T-helper 22 cell (primary cell): ENCODE data around the gene LAMP1.
"Not testable (repeated sequence)": the region's sequence is repeated elsewhere in the genome, so short reads cannot be mapped to it uniquely, and the experiment has no call there.

Experiments
- DNase-seq: peaks from one replicate; pipeline ENCODE4 v3.0.0-alpha.2; 2020; ENCODE audit warnings: low read depth

Gene LAMP1

GRCh38 chr13:113356596-113356995, 59.6 kb downstream of the LAMP1 start:
- DNase-seq: no peak

- DNase-seq: no peak
These were observed 60.5 kb downstream of the LAMP1 start for GRCh38 chr13:113357529-113357928.

DNA sequence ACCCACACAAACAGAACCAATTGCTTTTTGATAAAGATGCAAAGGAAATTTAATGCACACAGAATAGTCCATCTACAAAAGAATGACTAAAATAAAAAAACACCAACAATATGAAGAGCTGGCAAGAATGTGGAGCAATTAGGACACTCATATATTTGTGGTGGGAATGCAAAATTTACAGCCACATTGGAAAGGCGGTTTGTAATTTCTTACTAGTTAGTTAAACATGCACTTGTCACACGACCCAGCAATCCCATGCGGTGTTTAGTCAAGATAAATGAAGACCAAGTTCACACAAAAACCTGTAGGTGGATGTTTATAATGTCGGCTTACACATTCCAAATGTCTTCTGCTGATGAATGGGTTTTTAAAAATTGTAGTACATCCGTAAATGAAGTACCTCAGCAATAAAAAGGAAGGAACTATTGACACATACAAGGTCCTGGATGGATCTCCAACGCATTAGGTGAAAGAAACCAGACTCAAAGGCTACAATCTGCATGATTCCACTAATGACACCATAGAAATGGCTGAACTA, 61.7 kb downstream of the LAMP1 start:
- no peak for DNase-seq

DNA sequence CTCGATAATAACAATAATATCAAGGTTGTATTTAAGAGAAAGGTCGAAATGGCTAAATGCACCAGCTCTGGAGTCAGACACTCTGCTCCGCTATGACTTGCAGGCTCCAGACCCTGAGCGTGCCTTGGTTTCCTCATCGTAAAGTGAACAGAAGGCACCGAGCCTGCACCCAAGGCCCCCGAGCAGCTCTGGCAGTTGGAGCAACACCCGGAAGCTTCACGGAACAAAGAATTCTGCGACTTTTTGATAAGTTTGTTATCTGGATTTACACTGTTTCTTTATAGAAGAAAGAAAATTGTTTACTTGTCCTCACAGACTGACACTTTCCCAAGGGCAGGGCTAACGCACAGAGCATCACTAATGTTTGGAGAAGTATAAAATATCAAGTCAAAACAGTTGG, 62.5 kb downstream of the LAMP1 start:
- DNase-seq: no peak

- no peak for DNase-seq
These were observed 63.4 kb downstream of the LAMP1 start for GRCh38 chr13:113360446-113360845.

- no peak for DNase-seq
These were observed 64.4 kb downstream of the LAMP1 start for GRCh38 chr13:113361406-113361805.

DNA sequence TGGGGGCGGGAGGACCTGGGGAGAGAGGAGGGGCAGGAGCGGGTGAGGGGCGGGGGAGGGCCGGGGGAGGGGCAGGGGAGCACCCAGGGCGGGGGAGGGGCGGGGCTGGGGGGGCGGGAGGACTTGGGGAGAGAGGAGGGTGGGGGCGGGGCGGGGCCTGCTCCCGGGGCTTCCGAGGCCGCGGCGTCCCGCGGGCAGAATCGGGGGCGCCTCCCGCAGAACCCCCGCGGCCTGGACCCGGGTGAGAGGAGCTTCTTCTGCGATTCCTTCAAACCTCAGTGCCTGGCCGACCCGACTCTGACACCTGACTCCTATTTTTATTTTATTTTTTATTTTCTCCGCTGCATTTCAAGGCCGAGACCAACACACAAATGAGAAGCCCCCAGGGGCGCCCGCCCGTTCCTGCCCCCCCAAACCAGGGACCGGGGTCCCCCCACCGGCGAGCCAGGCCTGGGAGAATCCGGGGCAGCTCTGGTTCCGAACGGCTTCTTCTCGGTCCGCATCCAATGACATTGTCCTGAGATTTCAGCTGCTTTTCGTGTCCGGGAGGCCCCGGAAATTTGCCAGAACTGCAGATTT, 67.4 kb downstream of the LAMP1 start:
- DNase-seq: no peak

- no peak for DNase-seq
These were observed 68.0 kb downstream of the LAMP1 start for GRCh38 chr13:113364901-113365582.

- no peak for DNase-seq
These were observed 68.5 kb downstream of the LAMP1 start for GRCh38 chr13:113365583-113365970.

- DNase-seq: no peak
These were observed 69.0 kb downstream of the LAMP1 start for GRCh38 chr13:113365971-113366588.

- no peak for DNase-seq
These were observed 70.1 kb downstream of the LAMP1 start for GRCh38 chr13:113367020-113367560.

DNA sequence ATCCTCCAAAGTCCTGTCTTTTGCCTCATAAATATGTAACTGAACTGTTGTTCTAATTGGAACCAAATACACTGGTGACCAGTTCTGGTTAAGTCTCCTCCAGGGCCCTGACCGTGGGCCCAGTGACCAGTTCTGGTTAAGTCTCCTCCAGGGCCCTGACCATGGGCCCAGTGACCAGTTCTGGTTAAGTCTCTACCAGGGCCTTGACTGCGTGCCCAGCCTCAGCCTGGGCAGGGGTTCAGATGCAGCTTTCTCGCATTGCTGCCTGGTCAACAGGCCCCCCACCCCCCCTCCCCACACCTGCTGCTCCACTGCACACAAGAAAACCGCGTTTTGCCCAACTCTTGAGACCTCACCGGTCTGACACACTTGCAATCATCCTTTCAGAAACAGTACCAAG, 70.7 kb downstream of the LAMP1 start:
- no peak for DNase-seq

DNA sequence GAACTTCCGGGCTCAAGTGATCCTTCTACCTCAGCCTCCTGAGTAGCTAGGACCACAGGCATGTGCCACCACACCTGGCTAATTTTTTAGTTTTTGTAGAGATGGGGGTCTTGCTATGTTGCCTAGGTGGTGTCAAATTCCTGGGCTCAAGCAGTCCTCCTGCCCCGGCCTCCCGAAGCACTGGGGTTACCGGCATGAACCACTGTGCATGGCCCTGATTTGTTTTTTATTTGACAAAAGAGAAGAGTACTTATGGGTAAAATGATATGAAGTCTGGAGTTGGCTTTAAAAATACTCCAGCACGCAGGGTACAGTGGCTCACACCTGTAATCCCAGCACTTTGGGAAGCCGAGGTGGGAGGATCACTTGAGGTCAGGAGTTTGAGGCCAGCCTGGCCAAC, 71.3 kb downstream of the LAMP1 start:
- DNase-seq: not testable (repeated sequence)

GRCh38 chr13:113369189-113369588, 72.2 kb downstream of the LAMP1 start:
- DNase-seq: no peak

DNA sequence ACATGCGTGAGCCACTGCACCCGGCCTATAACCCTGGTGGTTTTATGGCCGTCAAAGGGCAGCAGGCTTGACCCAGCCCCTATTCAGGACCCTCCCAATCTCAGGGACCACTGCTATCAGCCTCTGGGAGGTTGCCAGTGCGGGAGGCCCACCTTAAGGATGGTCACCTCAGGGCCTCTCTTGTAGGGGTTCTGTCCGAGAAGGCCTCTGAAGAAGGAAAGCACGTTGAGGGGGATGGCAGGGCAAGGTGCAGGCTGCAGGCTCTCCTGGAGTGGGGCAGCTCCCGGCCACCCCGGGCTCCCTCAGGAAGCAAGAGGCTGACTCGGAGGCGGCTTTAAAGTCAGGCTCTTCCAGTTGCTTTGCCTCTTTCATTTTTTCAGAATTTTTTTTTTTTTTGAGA, 72.8 kb downstream of the LAMP1 start:
- DNase-seq: no peak

DNA sequence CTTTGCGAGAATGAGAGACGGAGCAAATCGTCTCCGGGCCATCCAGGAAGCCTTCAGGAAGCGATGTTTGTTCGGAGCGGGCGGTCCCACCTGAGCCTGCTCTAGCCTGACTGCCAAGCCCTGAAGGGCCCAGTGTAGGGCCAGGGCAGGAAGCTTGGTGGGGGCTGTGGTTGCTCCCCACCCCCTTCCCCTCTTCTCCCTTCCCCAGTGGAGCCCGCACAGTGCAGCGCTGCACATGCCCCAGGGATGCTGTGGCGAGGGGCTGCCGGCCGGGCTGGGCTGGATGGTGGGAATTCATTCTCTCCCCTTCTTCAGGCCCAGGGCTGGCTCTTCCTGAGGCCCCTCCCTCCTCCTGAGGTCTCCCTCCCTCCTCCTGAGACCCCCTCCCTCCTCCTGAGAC, 74.0 kb downstream of the LAMP1 start:
- DNase-seq: no peak

- DNase-seq: not testable (repeated sequence)
These were observed 74.7 kb downstream of the LAMP1 start for GRCh38 chr13:113371701-113372100.
